Body of pancreas (tissue), 4 donors: Measurements from ENCODE around the gene PSME4.

ENCODE experiments used
- POLR2A ChIP-seq, 3 donors: fragments of 450-650 bp; IDR thresholded peaks; one replicate each; pipeline ENCODE4 v1.6.1; 2016; ENCODE audit warnings: antibody characterized with exemption in 3 of 3, mild to moderate bottlenecking in 2 of 3
- TF ChIP-seq, protein P1 (sequence below), 7 experiments: fragments of 450-650 bp in 4 of 7; fragments of 200-600 bp in 3 of 7; sonication (generic) in 3 of 7; IDR thresholded peaks; one replicate each; pipeline ENCODE4 v1.5.1; 2016 to 2019; ENCODE audit warnings: antibody characterized with exemption in 7 of 7

DNA sequence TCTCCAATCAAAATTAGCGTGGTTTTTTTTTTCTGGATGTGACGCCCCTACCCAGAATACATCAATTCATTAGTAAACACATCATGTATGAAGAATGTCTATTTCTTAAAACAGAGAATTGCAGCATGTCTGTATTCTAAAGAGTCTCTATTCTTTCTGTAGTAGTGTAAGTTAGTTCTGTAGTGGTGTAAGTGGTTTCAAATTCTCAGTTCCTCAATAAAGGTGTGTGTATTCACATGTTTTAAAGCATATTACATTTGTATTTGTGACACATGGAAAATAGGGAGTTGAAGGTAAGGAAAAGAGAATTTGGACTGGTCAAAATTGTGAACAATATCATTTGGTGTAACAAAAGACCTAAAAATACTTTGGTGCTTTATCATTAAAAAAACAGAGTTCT lies 103.0 kb downstream of the PSME4 start:
- TF ChIP-seq, protein P1, sequence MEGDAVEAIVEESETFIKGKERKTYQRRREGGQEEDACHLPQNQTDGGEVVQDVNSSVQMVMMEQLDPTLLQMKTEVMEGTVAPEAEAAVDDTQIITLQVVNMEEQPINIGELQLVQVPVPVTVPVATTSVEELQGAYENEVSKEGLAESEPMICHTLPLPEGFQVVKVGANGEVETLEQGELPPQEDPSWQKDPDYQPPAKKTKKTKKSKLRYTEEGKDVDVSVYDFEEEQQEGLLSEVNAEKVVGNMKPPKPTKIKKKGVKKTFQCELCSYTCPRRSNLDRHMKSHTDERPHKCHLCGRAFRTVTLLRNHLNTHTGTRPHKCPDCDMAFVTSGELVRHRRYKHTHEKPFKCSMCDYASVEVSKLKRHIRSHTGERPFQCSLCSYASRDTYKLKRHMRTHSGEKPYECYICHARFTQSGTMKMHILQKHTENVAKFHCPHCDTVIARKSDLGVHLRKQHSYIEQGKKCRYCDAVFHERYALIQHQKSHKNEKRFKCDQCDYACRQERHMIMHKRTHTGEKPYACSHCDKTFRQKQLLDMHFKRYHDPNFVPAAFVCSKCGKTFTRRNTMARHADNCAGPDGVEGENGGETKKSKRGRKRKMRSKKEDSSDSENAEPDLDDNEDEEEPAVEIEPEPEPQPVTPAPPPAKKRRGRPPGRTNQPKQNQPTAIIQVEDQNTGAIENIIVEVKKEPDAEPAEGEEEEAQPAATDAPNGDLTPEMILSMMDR (IDR thresholded peaks at IDR 0.05), result no peak
- TF ChIP-seq POLR2A (IDR thresholded peaks at IDR 0.05), result no peak
